Stimulated activated effector memory CD8-positive, alpha-beta T cell treated with anti-CD3 and anti-CD28 coated beads, Interleukin-12 subunit alpha, Interleukin-12 subunit beta, amount 100 ng/mL, for 72 hours (primary cell): ENCODE data around the gene PDE7B.
A peak's percentile ranks its signal among the peaks of the same experiment; 100 is the strongest.

ENCODE experiments used
- ATAC-seq: fragments of 150-1000 bp; cut with Tn5 transposase; 2 replicates; pipeline ENCODE4 v1.10.0; 2021
- DNase-seq, 2 donors: peaks; one replicate each; pipeline ENCODE4 v3.0.0; 2021 to 2022; ENCODE audit warnings: low spot score in 2 of 2
- H3K27ac Mint-ChIP-seq: one replicate; pipeline ENCODE4 v1.8.0; 2022; ENCODE audit warnings: mild to moderate bottlenecking, mixed read lengths
- H3K36me3 Mint-ChIP-seq: one replicate; pipeline ENCODE4 v1.8.0; 2022; ENCODE audit warnings: mild to moderate bottlenecking, mixed read lengths
- H3K4me1 Mint-ChIP-seq: one replicate; pipeline ENCODE4 v1.8.0; 2022; ENCODE audit warnings: mixed read lengths
- H3K4me3 Mint-ChIP-seq: one replicate; pipeline ENCODE4 v1.8.0; 2022; ENCODE audit warnings: mild to moderate bottlenecking, mixed read lengths
- H3K9me3 Mint-ChIP-seq: one replicate; pipeline ENCODE4 v1.8.0; 2022; ENCODE audit warnings: mixed read lengths

Gene PDE7B

DNA sequence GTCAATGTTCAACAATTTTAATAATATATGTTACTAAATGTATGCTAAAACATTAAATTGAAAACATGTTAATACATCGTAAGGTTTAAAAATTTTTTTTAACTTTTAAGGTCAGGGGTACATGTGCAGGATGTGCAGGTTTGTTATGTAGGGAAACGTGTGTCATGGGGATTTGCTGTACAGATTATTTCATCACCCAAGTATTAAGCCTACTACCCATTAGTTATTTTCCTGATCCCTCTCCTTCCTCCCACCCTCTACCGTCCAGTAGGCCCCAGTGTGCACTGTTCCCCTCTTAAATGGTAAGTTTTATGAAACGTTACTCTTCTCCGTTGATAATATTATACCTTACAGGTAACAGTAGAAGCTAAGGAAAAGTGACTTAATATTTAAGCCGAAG lies 15.8 kb downstream of the PDE7B start:
- ATAC-seq (no peak), DNase-seq (no peak)
- H3K36me3 Mint-ChIP-seq, result no peaks in the 10 kb centered on the region
- no peaks in the 10 kb centered on the region for H3K9me3 Mint-ChIP-seq
- H3K4me3 Mint-ChIP-seq, result no peak overlapping the region
- no peaks in the 10 kb centered on the region for H3K4me1 Mint-ChIP-seq
- H3K27ac Mint-ChIP-seq, result no peak overlapping the region

DNA sequence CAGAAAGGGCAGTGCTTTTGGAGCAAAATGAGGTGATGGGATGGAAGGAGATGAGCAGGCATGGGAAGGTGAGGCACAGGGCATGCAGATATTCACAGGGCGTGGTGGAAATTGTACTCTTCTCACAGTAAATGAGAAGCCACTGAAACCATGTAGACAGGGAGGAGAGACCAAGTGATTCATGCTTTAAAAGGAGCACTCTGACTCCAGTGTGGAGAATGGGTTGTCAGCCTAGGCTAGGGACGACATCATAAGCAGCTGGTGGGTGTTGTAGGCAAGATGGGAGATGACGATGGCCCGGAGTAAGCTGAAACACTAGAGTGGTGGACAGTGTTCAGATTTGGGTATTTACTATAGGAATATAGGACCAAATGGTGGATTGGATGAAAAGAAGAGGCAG lies 18.4 kb downstream of the PDE7B start:
- Mint-ChIP-seq H3K36me3 (no peaks in the 10 kb centered on the region), H3K4me3 (no peak overlapping the region), H3K4me1 (no peaks in the 10 kb centered on the region), H3K27ac (no peak overlapping the region), H3K9me3 (no peaks in the 10 kb centered on the region)
- DNase-seq (no peak), ATAC-seq (peak; percentile 70)

DNA sequence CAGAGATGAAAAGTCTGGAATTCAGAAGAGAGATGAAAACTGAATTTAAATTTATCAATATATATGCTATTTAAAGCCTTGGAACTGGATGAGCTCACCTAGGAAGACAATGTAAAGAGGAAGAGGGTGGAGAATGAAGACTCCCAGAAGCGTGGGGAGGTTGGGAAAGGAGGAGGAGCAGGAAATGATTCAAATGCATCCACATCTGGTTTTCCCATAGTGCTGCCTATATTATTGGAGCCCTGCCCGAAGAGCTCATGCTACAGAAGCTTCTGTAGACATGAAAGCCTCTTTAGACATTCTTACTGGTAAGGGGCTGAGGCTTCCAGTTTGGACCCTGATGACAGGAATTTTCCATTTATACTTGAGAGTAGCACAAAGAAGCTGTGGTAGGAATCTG lies 19.2 kb downstream of the PDE7B start:
- no peak for DNase-seq
- Mint-ChIP-seq H3K9me3 (no peaks in the 10 kb centered on the region), H3K4me1 (peaks cover 2% of the 10 kb centered on the region), H3K4me3 (no peak overlapping the region), H3K27ac (no peak overlapping the region), H3K36me3 (no peaks in the 10 kb centered on the region)
- no peak for ATAC-seq

DNA sequence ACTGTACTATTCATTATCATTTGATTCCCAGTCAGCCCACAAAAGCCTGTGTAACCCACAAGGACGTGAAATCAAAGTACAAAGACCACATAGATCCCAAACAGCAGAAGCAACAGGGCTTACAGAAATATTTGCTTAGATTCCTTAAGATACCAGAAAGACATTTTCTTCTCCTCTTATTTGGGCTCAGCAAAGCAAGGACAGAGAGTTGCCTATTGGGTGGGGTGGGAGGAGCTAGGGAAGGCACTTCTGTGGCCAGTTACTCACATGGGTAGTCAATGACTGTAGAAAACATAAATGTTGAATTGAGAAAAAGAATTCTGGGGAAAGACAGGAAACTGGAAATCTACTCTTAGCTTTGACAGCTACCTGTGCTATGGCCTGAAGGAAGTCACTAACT lies 19.8 kb downstream of the PDE7B start:
- Mint-ChIP-seq H3K4me3 (no peak overlapping the region), H3K36me3 (no peaks in the 10 kb centered on the region), H3K9me3 (no peaks in the 10 kb centered on the region), H3K4me1 (peaks cover 6% of the 10 kb centered on the region), H3K27ac (no peak overlapping the region)
- ATAC-seq, result no peak
- DNase-seq, result no peak

DNA sequence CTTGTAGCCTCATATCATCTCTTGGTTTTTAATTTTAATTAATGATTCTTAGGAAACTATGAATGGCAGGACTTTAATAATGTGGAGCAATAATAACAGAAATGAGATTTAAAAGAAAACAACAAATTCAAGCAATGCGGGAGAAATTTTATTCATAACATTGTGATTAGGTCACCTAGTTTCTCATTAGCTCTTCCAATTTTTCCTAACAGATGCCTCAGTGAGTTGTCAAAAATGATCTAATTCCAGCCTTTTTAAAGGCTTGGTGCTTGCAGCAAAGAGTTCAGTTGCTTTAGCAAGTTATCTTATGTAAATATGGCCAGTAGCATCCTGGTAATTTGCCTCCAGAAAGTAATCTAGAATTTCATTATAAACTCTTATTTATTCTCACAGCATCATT lies 20.4 kb downstream of the PDE7B start:
- Mint-ChIP-seq H3K4me3 (no peak overlapping the region), H3K36me3 (no peaks in the 10 kb centered on the region), H3K27ac (no peak overlapping the region), H3K9me3 (no peaks in the 10 kb centered on the region), H3K4me1 (peaks cover 6% of the 10 kb centered on the region)
- ATAC-seq (no peak), DNase-seq (no peak)

DNA sequence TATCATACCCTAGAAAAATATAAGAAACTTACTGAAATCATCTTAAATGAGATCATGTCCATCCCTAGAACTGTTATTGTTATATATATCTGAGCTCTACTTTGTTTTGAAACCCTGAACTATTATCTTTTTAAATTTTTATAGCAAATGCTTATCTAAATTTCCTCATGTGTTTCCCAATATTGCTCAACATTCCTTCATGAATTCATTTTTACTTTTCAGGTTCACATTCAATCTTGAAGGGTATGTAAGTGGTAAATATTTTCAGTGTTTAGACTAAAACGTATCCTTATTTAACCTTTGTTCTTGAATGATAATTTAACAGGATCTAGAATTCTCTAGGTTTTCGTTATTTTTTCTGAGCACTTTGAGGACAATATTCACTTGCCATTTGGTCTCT lies 23.9 kb downstream of the PDE7B start:
- Mint-ChIP-seq H3K4me1 (peaks cover 17% of the 10 kb centered on the region), H3K4me3 (no peak overlapping the region), H3K36me3 (no peaks in the 10 kb centered on the region), H3K27ac (no peak overlapping the region), H3K9me3 (no peaks in the 10 kb centered on the region)
- ATAC-seq, result no peak
- no peak for DNase-seq

DNA sequence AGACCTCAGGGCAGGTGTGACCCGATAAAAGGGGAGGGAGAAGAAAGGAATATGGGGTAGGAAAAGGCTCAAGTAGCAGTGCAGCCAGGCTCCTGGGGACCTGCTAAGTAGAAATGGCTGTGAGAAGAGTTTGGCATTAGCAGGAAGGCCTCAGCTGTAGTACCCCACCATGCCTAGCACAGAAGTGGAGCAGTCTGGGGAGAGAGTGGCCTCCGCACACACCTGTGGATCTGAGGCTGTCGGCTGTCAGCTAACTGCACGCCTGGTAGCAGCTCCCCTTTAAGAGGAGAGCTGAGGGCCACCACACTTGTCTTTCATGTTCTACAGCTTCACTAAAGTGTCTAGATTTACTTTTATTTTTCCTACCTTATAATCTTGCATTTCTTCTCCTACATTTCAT lies 24.6 kb downstream of the PDE7B start:
- ATAC-seq, result no peak
- Mint-ChIP-seq H3K4me1 (peaks cover 23% of the 10 kb centered on the region), H3K27ac (no peak overlapping the region), H3K36me3 (no peaks in the 10 kb centered on the region), H3K4me3 (no peak overlapping the region), H3K9me3 (no peaks in the 10 kb centered on the region)
- DNase-seq, result no peak

DNA sequence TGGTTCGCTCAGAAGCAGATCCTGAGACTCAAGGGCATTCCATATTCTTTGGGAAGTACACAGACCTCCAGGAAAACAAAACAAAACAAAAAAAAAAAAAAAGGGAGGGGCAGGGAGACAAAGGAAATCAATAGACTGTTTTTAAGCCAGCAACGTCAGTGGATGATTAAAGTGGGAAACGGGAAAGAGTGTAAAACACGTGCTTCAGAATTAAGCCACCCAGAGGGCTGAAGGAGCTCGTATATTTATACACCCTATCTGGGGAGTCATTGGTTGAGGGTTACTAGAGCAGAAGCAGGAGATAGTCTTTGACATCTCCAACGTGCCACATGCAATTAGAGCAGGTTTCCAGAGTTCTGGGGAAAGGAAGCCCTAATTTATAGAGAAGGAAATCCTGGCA lies 26.2 kb downstream of the PDE7B start:
- DNase-seq (no peak), ATAC-seq (no peak)
- H3K4me3 Mint-ChIP-seq, result no peak overlapping the region
- H3K4me1 Mint-ChIP-seq, result peaks cover 29% of the 10 kb centered on the region
- H3K9me3 Mint-ChIP-seq, result no peaks in the 10 kb centered on the region
- no peaks in the 10 kb centered on the region for H3K36me3 Mint-ChIP-seq
- no peak overlapping the region for H3K27ac Mint-ChIP-seq

DNA sequence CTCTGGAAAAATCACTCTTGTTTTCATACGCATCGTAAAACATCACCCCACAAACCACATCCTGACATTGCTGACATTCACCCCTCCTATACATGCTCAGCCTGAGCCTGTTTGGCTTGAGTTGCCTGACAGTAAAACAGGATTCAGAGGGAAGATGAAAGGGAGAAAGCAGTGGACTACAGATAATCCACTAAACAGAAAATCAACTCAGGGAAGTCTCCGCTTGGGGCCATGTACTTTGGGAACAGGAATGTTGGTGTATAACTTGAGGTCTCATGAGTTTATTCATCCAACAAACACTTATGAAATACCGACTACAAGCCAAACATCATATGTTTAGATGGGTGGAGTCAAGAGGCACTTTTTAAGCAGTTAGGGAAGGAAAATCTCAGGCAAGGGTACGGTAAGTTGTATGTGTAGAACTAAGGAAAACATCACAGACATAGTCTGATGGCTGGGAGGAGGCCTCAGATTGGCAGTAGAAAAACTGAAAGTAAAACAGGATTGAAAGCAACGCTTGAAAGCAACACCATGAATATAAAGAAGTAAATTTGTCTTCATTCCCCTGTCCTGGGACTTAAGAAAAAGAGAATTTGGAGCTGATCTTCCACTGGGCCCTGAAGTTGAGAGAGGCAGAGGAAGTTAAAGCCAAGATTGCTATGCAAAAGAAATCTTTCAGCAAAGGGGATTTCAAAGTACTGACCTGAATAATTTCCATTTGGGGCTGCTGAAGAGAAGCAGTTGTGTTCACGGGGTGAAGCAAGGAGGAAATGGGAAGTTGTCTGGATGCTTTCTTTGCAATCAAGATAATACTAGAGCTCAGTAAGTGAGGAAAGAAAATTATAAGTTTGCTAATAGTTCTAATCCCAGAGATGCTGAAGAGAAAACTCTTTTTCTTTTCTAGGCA lies 28.8 kb downstream of the PDE7B start:
- DNase-seq (peak; percentile 15 to 69), ATAC-seq (peak; percentile 99)
- Mint-ChIP-seq H3K9me3 (no peaks in the 10 kb centered on the region), H3K27ac (peak overlapping the region; percentile 93), H3K36me3 (no peaks in the 10 kb centered on the region), H3K4me3 (peak overlapping the region; percentile 70), H3K4me1 (peaks cover 29% of the 10 kb centered on the region)

DNA sequence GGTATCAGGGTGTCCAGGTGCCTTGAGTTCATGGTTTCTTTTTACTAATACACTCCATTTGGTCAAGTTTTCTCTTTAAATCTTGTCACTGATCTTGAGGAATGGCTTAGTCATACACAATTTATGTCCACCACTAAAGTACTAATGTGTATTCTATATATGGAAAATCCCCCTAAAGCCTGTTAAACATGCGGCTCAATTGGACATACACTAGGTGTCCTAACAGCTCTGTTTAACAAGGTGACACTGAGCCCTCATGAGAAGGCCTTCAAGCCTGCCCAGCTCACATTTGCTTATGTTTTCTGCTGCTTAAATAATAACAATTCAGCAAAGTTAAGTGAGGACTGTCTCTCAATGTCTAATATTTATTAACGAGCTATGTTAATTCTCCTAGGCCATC lies 31.5 kb downstream of the PDE7B start:
- H3K4me3 Mint-ChIP-seq, result no peak overlapping the region
- H3K4me1 Mint-ChIP-seq, result peaks cover 24% of the 10 kb centered on the region
- ATAC-seq, result no peak
- no peaks in the 10 kb centered on the region for H3K9me3 Mint-ChIP-seq
- no peak for DNase-seq
- H3K27ac Mint-ChIP-seq, result no peak overlapping the region
- no peaks in the 10 kb centered on the region for H3K36me3 Mint-ChIP-seq

DNA sequence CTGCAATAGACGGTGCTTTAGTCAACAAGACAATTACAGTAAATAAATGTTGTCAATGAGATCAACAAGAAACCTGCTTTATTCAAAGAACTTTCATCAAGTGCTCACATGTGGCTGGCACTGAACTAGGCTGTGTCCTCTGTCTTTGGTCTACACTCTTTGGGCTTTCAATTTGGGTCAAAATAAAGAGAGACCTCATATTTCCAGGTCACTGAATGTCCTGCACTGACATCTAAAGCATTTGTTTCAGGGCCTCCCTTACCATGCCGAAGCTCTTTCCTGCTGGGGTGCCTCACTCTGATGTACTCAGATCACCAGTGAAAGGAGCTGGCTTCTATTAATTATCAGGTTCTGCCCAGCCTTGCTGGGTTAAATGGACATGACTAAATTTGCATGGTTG lies 32.0 kb downstream of the PDE7B start:
- no peaks in the 10 kb centered on the region for H3K36me3 Mint-ChIP-seq
- no peaks in the 10 kb centered on the region for H3K9me3 Mint-ChIP-seq
- peaks cover 24% of the 10 kb centered on the region for H3K4me1 Mint-ChIP-seq
- H3K4me3 Mint-ChIP-seq, result no peak overlapping the region
- no peak overlapping the region for H3K27ac Mint-ChIP-seq
- DNase-seq (no peak), ATAC-seq (no peak)

DNA sequence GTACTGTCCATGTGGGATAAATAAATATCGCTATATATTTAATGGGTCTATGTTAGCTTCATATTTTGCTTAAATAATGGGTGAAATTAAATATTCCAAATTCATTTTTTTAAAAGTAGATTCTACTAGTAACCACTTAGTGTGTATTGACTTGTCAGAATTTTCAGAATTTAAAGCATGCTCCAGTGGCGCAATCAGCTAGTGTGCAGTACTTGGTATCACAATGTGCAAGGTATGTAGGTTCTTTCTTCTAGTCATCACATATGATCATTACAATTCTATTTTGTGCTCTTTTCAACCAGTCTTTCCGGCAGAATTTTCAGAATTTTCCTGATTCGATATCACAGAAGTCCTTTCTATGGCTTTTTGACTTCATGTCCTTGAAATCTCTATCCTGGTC lies 32.6 kb downstream of the PDE7B start:
- Mint-ChIP-seq H3K9me3 (no peaks in the 10 kb centered on the region), H3K4me1 (peaks cover 24% of the 10 kb centered on the region), H3K27ac (no peak overlapping the region), H3K36me3 (no peaks in the 10 kb centered on the region), H3K4me3 (no peak overlapping the region)
- DNase-seq (no peak), ATAC-seq (no peak)

DNA sequence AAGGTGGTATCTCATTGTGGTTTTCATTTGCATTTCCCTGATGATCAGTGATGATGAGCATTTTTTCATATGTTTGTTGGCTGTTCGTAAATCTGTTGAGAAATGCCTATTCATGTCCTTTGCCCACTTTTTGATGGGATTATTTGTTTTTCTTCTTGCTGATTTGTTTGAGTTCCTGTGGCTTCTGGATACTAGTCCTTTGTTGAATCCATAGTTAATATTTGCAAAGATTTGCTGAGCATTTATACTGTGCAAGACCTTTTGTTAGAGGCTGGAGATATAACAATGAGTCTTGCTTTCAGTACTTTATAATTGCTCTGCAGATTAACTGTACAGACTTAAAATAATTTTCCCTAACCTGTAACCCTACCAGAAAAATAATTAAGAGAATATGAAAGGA lies 35.6 kb downstream of the PDE7B start:
- Mint-ChIP-seq H3K9me3 (no peaks in the 10 kb centered on the region), H3K36me3 (no peaks in the 10 kb centered on the region), H3K27ac (no peak overlapping the region), H3K4me3 (no peak overlapping the region), H3K4me1 (peaks cover 6% of the 10 kb centered on the region)
- ATAC-seq (no peak), DNase-seq (no peak)

DNA sequence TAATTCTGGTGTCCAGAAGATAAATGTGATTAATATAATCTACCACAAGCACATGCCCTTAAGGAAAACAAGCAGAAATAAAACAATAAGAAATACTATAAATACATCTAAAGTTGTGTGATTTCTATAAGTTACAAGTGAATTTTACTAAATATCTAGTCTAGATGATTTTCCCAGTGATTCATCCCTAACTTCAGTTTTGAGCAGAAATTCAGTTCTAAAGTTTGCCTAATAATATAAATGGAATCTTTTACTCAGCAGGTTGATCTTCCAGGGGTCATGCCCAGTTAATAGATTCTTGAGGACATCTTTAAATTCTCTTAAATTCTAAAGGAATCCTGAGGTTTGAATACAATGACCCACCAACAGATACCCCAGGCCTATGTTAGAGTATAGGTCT lies 37.3 kb downstream of the PDE7B start:
- H3K9me3 Mint-ChIP-seq, result no peaks in the 10 kb centered on the region
- no peaks in the 10 kb centered on the region for H3K4me1 Mint-ChIP-seq
- H3K27ac Mint-ChIP-seq, result no peak overlapping the region
- no peak overlapping the region for H3K4me3 Mint-ChIP-seq
- no peak for ATAC-seq
- H3K36me3 Mint-ChIP-seq, result no peaks in the 10 kb centered on the region
- no peak for DNase-seq

DNA sequence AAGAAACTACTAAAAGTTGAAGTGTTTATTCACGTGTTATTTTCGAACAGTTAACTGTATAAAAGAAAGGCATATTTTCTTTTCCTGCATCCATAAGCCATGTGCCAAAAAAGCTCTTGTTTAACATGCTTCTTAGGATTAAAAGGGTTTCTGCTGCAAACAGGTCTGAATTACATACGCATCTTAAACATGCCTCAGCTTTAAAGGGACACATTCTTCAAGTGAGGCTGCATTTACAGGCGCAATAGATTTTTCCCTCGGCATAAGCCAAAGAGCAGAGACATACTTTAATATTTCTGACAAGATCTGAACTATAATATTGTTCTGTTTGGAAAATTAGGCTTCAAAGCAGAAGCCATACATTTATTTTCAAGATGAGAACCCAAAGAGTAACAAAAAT lies 39.4 kb downstream of the PDE7B start:
- H3K4me3 Mint-ChIP-seq, result no peak overlapping the region
- ATAC-seq (no peak), DNase-seq (no peak)
- H3K36me3 Mint-ChIP-seq, result no peaks in the 10 kb centered on the region
- no peak overlapping the region for H3K27ac Mint-ChIP-seq
- H3K9me3 Mint-ChIP-seq, result no peaks in the 10 kb centered on the region
- H3K4me1 Mint-ChIP-seq, result no peaks in the 10 kb centered on the region

DNA sequence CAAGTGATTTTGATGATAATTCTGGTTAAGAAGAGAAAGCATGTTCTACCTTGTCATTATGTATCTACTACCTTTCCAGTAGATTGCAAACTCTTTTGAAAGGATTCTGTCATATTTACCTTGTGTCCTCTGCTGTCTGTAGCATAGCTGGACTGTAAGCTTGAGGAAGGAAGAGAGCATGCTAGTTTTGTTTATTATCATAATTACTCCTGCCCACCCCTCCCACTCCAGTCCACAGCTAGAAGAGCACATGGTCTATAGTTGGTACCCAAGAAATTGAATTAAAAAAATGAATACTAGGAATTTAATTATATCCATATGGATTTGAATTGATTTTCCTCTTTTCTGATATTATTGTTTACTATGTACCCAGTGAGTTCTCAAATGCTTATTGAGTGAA lies 40.2 kb downstream of the PDE7B start:
- no peaks in the 10 kb centered on the region for H3K9me3 Mint-ChIP-seq
- DNase-seq, result no peak
- no peak overlapping the region for H3K27ac Mint-ChIP-seq
- H3K4me3 Mint-ChIP-seq, result no peak overlapping the region
- ATAC-seq, result no peak
- H3K36me3 Mint-ChIP-seq, result no peaks in the 10 kb centered on the region
- peaks cover 3% of the 10 kb centered on the region for H3K4me1 Mint-ChIP-seq
